ENCODE results near the gene VTI1A. TPM values are rescaled to one million over a fixed set of nuclear protein-coding genes. Genes with fewer than 3 reads are reported as not detected.

VTI1A gene
- total RNA-seq, 1 donor, result 37.1 TPM

- peak; percentile 72 for DNase-seq (ENCODE audit: low read depth)
- H3K4me3 ChIP-seq (ENCODE audit: low read depth, low read length), result no peak overlapping the region
- peak; percentile 53 for TF ChIP-seq CTCF (IDR thresholded peaks at IDR 0.05; ENCODE audit: insufficient read depth, low read depth, low read length)
Measured at GRCh38 chr10:112775381-112775780, 328.4 kb downstream of the VTI1A start.

- no peak for TF ChIP-seq CTCF (IDR thresholded peaks at IDR 0.05; ENCODE audit: insufficient read depth, low read depth, low read length)
- no peak for DNase-seq (ENCODE audit: low read depth)
- H3K4me3 ChIP-seq (ENCODE audit: low read depth, low read length), result no peak overlapping the region
Measured at GRCh38 chr10:112775892-112776674, 329.1 kb downstream of the VTI1A start.

GRCh38 chr10:112778579-112778978 lies 331.6 kb downstream of the VTI1A start:
- no peak for TF ChIP-seq CTCF (IDR thresholded peaks at IDR 0.05; ENCODE audit: insufficient read depth, low read depth, low read length)
- no peak overlapping the region for H3K4me3 ChIP-seq (ENCODE audit: low read depth, low read length)
- DNase-seq (ENCODE audit: low read depth), result no peak

- peak; percentile 88 for DNase-seq (ENCODE audit: low read depth)
- H3K4me3 ChIP-seq (ENCODE audit: low read depth, low read length), result no peak overlapping the region
- no peak for TF ChIP-seq CTCF (IDR thresholded peaks at IDR 0.05; ENCODE audit: insufficient read depth, low read depth, low read length)
Measured at GRCh38 chr10:112779025-112779770, 332.2 kb downstream of the VTI1A start.

- no peak for DNase-seq (ENCODE audit: low read depth)
- H3K4me3 ChIP-seq (ENCODE audit: low read depth, low read length), result no peak overlapping the region
- TF ChIP-seq CTCF (IDR thresholded peaks at IDR 0.05; ENCODE audit: insufficient read depth, low read depth, low read length), result no peak
Measured at GRCh38 chr10:112782200-112782907, 335.3 kb downstream of the VTI1A start.

GRCh38 chr10:112783351-112784021 lies 336.5 kb downstream of the VTI1A start:
- no peak overlapping the region for H3K4me3 ChIP-seq (ENCODE audit: low read depth, low read length)
- no peak for DNase-seq (ENCODE audit: low read depth)
- TF ChIP-seq CTCF (IDR thresholded peaks at IDR 0.05; ENCODE audit: insufficient read depth, low read depth, low read length), result no peak
